Epidermal melanocyte (primary cell): ENCODE measurements around the gene UTP3.
A peak's percentile ranks its signal among the peaks of the same experiment; 100 is the strongest.
"Not testable (repeated sequence)": the region's sequence is repeated elsewhere in the genome, so short reads cannot be mapped to it uniquely, and the experiment has no call there.

Experiments
- DNase-seq: peaks from one replicate; pipeline ENCODE4 v3.0.0; 2011; ENCODE audit warnings: low spot score; ENCODE audit not compliant: insufficient read length

Gene UTP3

GRCh38 chr4:70682142-70682541 lies 6.2 kb upstream of the UTP3 start:
- DNase-seq: not testable (repeated sequence)

GRCh38 chr4:70687392-70687791 lies 940 bp upstream of the UTP3 start:
- DNase-seq: no peak

- DNase-seq: no peak
Measured at GRCh38 chr4:70688795-70689231, 481 bp downstream of the UTP3 start.

GRCh38 chr4:70691661-70692060 lies 3.3 kb downstream of the UTP3 start:
- DNase-seq: no peak

- DNase-seq: not testable (repeated sequence)
Measured at GRCh38 chr4:70694633-70695032, 6.3 kb downstream of the UTP3 start.

GRCh38 chr4:70698435-70698834 lies 10.1 kb downstream of the UTP3 start:
- DNase-seq: not testable (repeated sequence)

GRCh38 chr4:70700712-70701111 lies 12.4 kb downstream of the UTP3 start:
- no peak for DNase-seq

- no peak for DNase-seq
Measured at GRCh38 chr4:70701271-70701670, 12.9 kb downstream of the UTP3 start.

- not testable (repeated sequence) for DNase-seq
Measured at GRCh38 chr4:70702592-70702991, 14.3 kb downstream of the UTP3 start.

GRCh38 chr4:70703619-70704214 lies 15.4 kb downstream of the UTP3 start:
- DNase-seq: no peak

GRCh38 chr4:70704215-70704930 lies 16.0 kb downstream of the UTP3 start:
- DNase-seq: peak; percentile 67

GRCh38 chr4:70704931-70705182 lies 16.5 kb downstream of the UTP3 start:
- no peak for DNase-seq

- DNase-seq: peak; percentile 47
Measured at GRCh38 chr4:70705183-70706043, 17.1 kb downstream of the UTP3 start.

- DNase-seq: no peak
Measured at GRCh38 chr4:70706044-70706461, 17.7 kb downstream of the UTP3 start.

GRCh38 chr4:70706516-70706915 lies 18.2 kb downstream of the UTP3 start:
- no peak for DNase-seq

GRCh38 chr4:70709611-70710205 lies 21.4 kb downstream of the UTP3 start:
- no peak for DNase-seq

GRCh38 chr4:70711599-70711998 lies 23.3 kb downstream of the UTP3 start:
- DNase-seq: no peak

- DNase-seq: no peak
Measured at GRCh38 chr4:70712150-70712549, 23.8 kb downstream of the UTP3 start.

GRCh38 chr4:70712604-70713452 lies 24.5 kb downstream of the UTP3 start:
- DNase-seq: no peak

- DNase-seq: no peak
Measured at GRCh38 chr4:70713453-70714078, 25.2 kb downstream of the UTP3 start.
